IMR-90 (cell line): ENCODE data around the gene CREBBP. TPM values are rescaled to one million over a fixed set of nuclear protein-coding genes. Genes with fewer than 3 reads are reported as not detected.
A peak's percentile ranks its signal among the peaks of the same experiment; 100 is the strongest.

Experiments used
- ATAC-seq: fragments of 200-7000 bp; cut with Tn5 transposase; 2 replicates; pipeline ENCODE4 v1.9.1; 2020; ENCODE audit warnings: low read depth, mild to moderate bottlenecking, moderate library complexity
- BruUV-seq: library from RNA; stranded (reverse); fragments of 400-500 nt; replicated peaks from 2 replicates; lab custom pipeline; 2021; lab: Mats Ljungman, UMichigan
- CTCF ChIA-PET: fragments of 300-600 bp; formaldehyde crosslinking; extraction: SDS; loops from one replicate; lab custom pipeline; 2021; ENCODE audit warnings: antibody characterized with exemption; lab: Yijun Ruan, JAX
- POLR2A ChIA-PET: fragments of 300-600 bp; sonication (Branson Sonifier 250); formaldehyde crosslinking; loops from one replicate; lab custom pipeline; 2022; ENCODE audit warnings: antibody characterized with exemption; ENCODE audit not compliant: unreplicated experiment; lab: Charles Lee
- DNase-seq: peaks from one replicate; pipeline ENCODE4 v3.0.0; 2013
- H2AFZ ChIP-seq: replicated peaks from 2 replicates; pipeline ENCODE3; 2013; ENCODE audit warnings: low read length, mild to moderate bottlenecking; ENCODE audit not compliant: poor library complexity
- H2AK5ac ChIP-seq: 2 replicates; pipeline ENCODE4 v1.6.1; 2013; ENCODE audit warnings: low read depth, low read length, inconsistent platforms
- H2AK9ac ChIP-seq: replicated peaks from 2 replicates; pipeline ENCODE3; 2013; ENCODE audit warnings: mild to moderate bottlenecking, low read depth, low read length, moderate library complexity; ENCODE audit not compliant: poor library complexity
- H2BK120ac ChIP-seq: 2 replicates; pipeline ENCODE4 v1.6.1; 2013; ENCODE audit warnings: low read depth, low read length, inconsistent platforms
- H2BK15ac ChIP-seq: 3 replicates; pipeline ENCODE4 v1.6.1; 2013; ENCODE audit warnings: low read depth, low read length, inconsistent platforms
- H2BK20ac ChIP-seq: 2 replicates; pipeline ENCODE4 v1.6.1; 2013; ENCODE audit warnings: low read depth, mild to moderate bottlenecking, inconsistent platforms, low read length, moderate library complexity
- H2BK5ac ChIP-seq: 2 replicates; pipeline ENCODE4 v1.6.1; 2013; ENCODE audit warnings: mild to moderate bottlenecking, low read depth, low read length, inconsistent platforms; ENCODE audit not compliant: poor library complexity, severe bottlenecking
- H3K14ac ChIP-seq: replicated peaks from 2 replicates; pipeline ENCODE4 v1.6.1; 2013; ENCODE audit warnings: low read depth, low read length, inconsistent platforms
- H3K18ac ChIP-seq: 2 replicates; pipeline ENCODE4 v1.6.1; 2013; ENCODE audit warnings: low read depth, low read length, control low read depth
- H3K23ac ChIP-seq: 2 replicates; pipeline ENCODE4 v1.6.1; 2013; ENCODE audit warnings: low read depth, low read length, inconsistent platforms
- H3K27ac ChIP-seq: 2 replicates; pipeline ENCODE4 v1.5.1; 2013; ENCODE audit warnings: mild to moderate bottlenecking, control low read depth, low read length; ENCODE audit not compliant: insufficient read depth
- H3K27me3 ChIP-seq: 2 replicates; pipeline ENCODE4 v1.6.1; 2013; ENCODE audit warnings: low read length; ENCODE audit not compliant: control insufficient read depth, insufficient read depth
- H3K36me3 ChIP-seq: 2 replicates; pipeline ENCODE4 v1.6.1; 2013; ENCODE audit warnings: low read length, mixed read lengths; ENCODE audit not compliant: control insufficient read depth, insufficient read depth
- H3K4ac ChIP-seq: 2 replicates; pipeline ENCODE4 v1.6.1; 2013; ENCODE audit warnings: low read depth, low read length, inconsistent platforms
- H3K4me1 ChIP-seq: 2 replicates; pipeline ENCODE4 v1.6.1; 2013; ENCODE audit warnings: low read length, mixed read lengths; ENCODE audit not compliant: control insufficient read depth, insufficient read depth
- H3K4me2 ChIP-seq: 2 replicates; pipeline ENCODE4 v1.6.1; 2013; ENCODE audit warnings: low read depth, mild to moderate bottlenecking, control low read depth, low read length, moderate library complexity
- H3K4me3 ChIP-seq: 2 replicates; pipeline ENCODE4 v1.5.1; 2013; ENCODE audit warnings: low read depth, mild to moderate bottlenecking, control low read depth, low read length, moderate library complexity; ENCODE audit not compliant: insufficient read depth
- H3K56ac ChIP-seq: 2 replicates; pipeline ENCODE4 v1.6.1; 2013; ENCODE audit warnings: low read length, inconsistent platforms; ENCODE audit not compliant: insufficient read depth; ENCODE audit errors: extremely low read depth
- H3K79me1 ChIP-seq, 2 experiments: 2 replicates each; pipeline ENCODE4 v1.6.1; 2013; ENCODE audit warnings: low read length in 2 of 2, inconsistent platforms in 1 of 2, low read depth in 1 of 2
- H3K9ac ChIP-seq: 2 replicates; pipeline ENCODE4 v1.6.1; 2013; ENCODE audit warnings: low read depth, low read length, control low read depth
- H3K9me1 ChIP-seq: 2 replicates; pipeline ENCODE4 v1.6.1; 2013; ENCODE audit warnings: low read length, inconsistent platforms; ENCODE audit not compliant: insufficient read depth
- H3K9me3 ChIP-seq: 2 replicates; pipeline ENCODE4 v1.6.1; 2013; ENCODE audit warnings: low read length; ENCODE audit not compliant: control insufficient read depth, insufficient read depth
- H4K20me1 ChIP-seq: 2 replicates; pipeline ENCODE4 v1.6.1; 2013; ENCODE audit warnings: low read length, inconsistent platforms; ENCODE audit not compliant: insufficient read depth
- H4K5ac ChIP-seq: 2 replicates; pipeline ENCODE4 v1.6.1; 2013; ENCODE audit warnings: mild to moderate bottlenecking, low read depth, low read length, control low read depth
- H4K8ac ChIP-seq, 2 experiments: 2 replicates each; pipeline ENCODE4 v1.6.1; 2013; ENCODE audit warnings: low read depth in 2 of 2, low read length in 2 of 2, control low read depth in 1 of 2, inconsistent platforms in 1 of 2
- H4K91ac ChIP-seq: 2 replicates; pipeline ENCODE4 v1.6.1; 2013; ENCODE audit warnings: low read depth, low read length, inconsistent platforms; ENCODE audit not compliant: insufficient read depth
- BHLHE40 ChIP-seq: fragments of 150-350 bp; IDR thresholded peaks from 2 replicates; pipeline ENCODE4 v1.6.1; 2016; ENCODE audit warnings: mild to moderate bottlenecking, low read depth, low read length
- CEBPB ChIP-seq: IDR thresholded peaks from 2 replicates; pipeline ENCODE4 v1.6.1; 2012; ENCODE audit warnings: low read depth, low read length, improper control_type of control experiment
- CHD1 ChIP-seq: IDR thresholded peaks from 2 replicates; pipeline ENCODE4 v1.6.1; 2012; ENCODE audit warnings: low read depth, low read length, improper control_type of control experiment
- CTCF ChIP-seq: conservative IDR thresholded peaks from 2 replicates; pipeline ENCODE4 v1.5.1; 2012; ENCODE audit warnings: mild to moderate bottlenecking, low read depth, low read length, improper control_type of control experiment
- ELK1 ChIP-seq: fragments of 150-350 bp; IDR thresholded peaks from 2 replicates; pipeline ENCODE4 v1.6.1; 2016; ENCODE audit warnings: low read depth, mild to moderate bottlenecking, low read length, moderate library complexity, borderline replicate concordance
- FOS ChIP-seq: fragments of 150-350 bp; IDR thresholded peaks from 2 replicates; pipeline ENCODE4 v1.6.1; 2016; ENCODE audit warnings: low read depth, low read length
- MAFK ChIP-seq: IDR thresholded peaks from 2 replicates; pipeline ENCODE4 v1.6.1; 2012; ENCODE audit warnings: low read depth, low read length, improper control_type of control experiment
- MAZ ChIP-seq: IDR thresholded peaks from 2 replicates; pipeline ENCODE4 v1.6.1; 2012; ENCODE audit warnings: low read depth, mild to moderate bottlenecking, low read length, improper control_type of control experiment, moderate library complexity, borderline replicate concordance
- MXI1 ChIP-seq: IDR thresholded peaks from 2 replicates; pipeline ENCODE4 v1.6.1; 2012; ENCODE audit warnings: low read depth, mild to moderate bottlenecking, low read length, moderate library complexity, borderline replicate concordance
- NFE2L2 ChIP-seq: fragments of 150-350 bp; IDR thresholded peaks from 2 replicates; pipeline ENCODE4 v1.6.1; 2016; ENCODE audit warnings: low read depth, mild to moderate bottlenecking, low read length
- POLR2A ChIP-seq: IDR thresholded peaks from 2 replicates; pipeline ENCODE4 v1.6.1; 2012; ENCODE audit warnings: mild to moderate bottlenecking, low read depth, low read length
- RAD21 ChIP-seq: IDR thresholded peaks from 2 replicates; pipeline ENCODE4 v1.6.1; 2012; ENCODE audit warnings: low read length, improper control_type of control experiment
- RCOR1 ChIP-seq: IDR thresholded peaks from 2 replicates; pipeline ENCODE4 v1.6.1; 2012; ENCODE audit warnings: mild to moderate bottlenecking, low read length, improper control_type of control experiment; ENCODE audit not compliant: insufficient replicate concordance
- RFX5 ChIP-seq: IDR thresholded peaks from 2 replicates; pipeline ENCODE4 v1.8.0; 2012; ENCODE audit warnings: low read depth, mild to moderate bottlenecking, low read length, moderate library complexity
- SMC3 ChIP-seq: fragments of 150-350 bp; IDR thresholded peaks from 2 replicates; pipeline ENCODE4 v1.6.1; 2016; ENCODE audit warnings: low read depth, mild to moderate bottlenecking, antibody characterized with exemption, low read length, moderate library complexity
- USF2 ChIP-seq: fragments of 150-350 bp; IDR thresholded peaks from 2 replicates; pipeline ENCODE4 v1.6.1; 2017; ENCODE audit warnings: mild to moderate bottlenecking, antibody characterized with exemption, low read length, low read depth
- WGBS, 2 experiments: methylation state at CpG; one replicate each; pipeline versions ENCODE4 v1.1.5 to v1.1.7; 2013; ENCODE audit warnings: missing lambda C conversion rate in 2 of 2; ENCODE audit not compliant: insufficient read length in 1 of 2; ENCODE audit errors: extremely low coverage in 2 of 2; 5-methylcytosine and 5-hydroxymethylcytosine counted together
- dilution Hi-C: fragments of 300-500 bp; cut with HindIII; formaldehyde crosslinking; loops from one replicate; pipeline ENCODE4 v1.14.3; 2018; ENCODE audit warnings: low sequenced_read_pairs; ENCODE audit not compliant: unreplicated experiment
- in situ Hi-C: fragments of 300-500 bp; cut with MboI; formaldehyde crosslinking; loops from 3 replicates; pipeline ENCODE4 v1.14.3; 2019; ENCODE audit warnings: low sequenced_read_pairs, inconsistent platforms, mixed read lengths
- intact Hi-C: fragments of 100-400 bp; cut with micrococcal nuclease; formaldehyde crosslinking; loops from 2 replicates; pipeline ENCODE4 v1.10.0; 2022
- polyA plus RNA-seq, 3 experiments: library from polyadenylated mRNA; depleted of rRNA; stranded (reverse); fragments of >200 nt; gene quantifications; 2 replicates each; pipeline ENCODE4 v1.2.3, GENCODE V29; 2012; ENCODE audit warnings: low replicate concordance in 1 of 3
- total RNA-seq: library from RNA; depleted of rRNA; stranded (reverse); fragments of >200 nt; gene quantifications from 2 replicates; pipeline ENCODE4 v1.2.3, GENCODE V29; 2012

CREBBP gene
- total and polyA plus RNA-seq, 2 of the 4 experiments (the other 2 are of a cell fraction) = 7.3 to 12.5 TPM

- TF ChIP-seq BHLHE40 (no peak), CTCF (no peak), ELK1 (no peak), MXI1 (no peak), USF2 (no peak), SMC3 (no peak), NFE2L2 (no peak), POLR2A (no peak), FOS (no peak), MAFK (no peak), CEBPB (no peak), RAD21 (no peak), MAZ (no peak), CHD1 (no peak), RCOR1 (no peak), RFX5 (no peak)
- no peaks in the 10 kb centered on the region for H3K27me3 ChIP-seq
- no peak overlapping the region for H4K8ac ChIP-seq
- in situ Hi-C loops = no loop called here
- no peak overlapping the region for H2BK20ac ChIP-seq
- no peak overlapping the region for H4K91ac ChIP-seq
- H3K4me1 ChIP-seq = peaks cover 5% of the 10 kb centered on the region; the same call in 1 of the 2 replicates
- H2BK5ac ChIP-seq = no peak overlapping the region
- ChIA-PET POLR2A (no interaction called here), CTCF (no interaction called here)
- WGBS, 2 experiments = no CpG with 5 or more reads among the region's 3 CpGs
- H3K4ac ChIP-seq = no peak overlapping the region
- H4K5ac ChIP-seq = no peak overlapping the region
- H2AK5ac ChIP-seq = no peak overlapping the region
- peak overlapping the region; percentile 72 for H2AK9ac ChIP-seq
- H3K27ac ChIP-seq = no peak overlapping the region
- H3K9ac ChIP-seq = no peak overlapping the region
- dilution Hi-C loops = no loop called here
- no peak overlapping the region for H3K23ac ChIP-seq
- H3K4me2 ChIP-seq = no peak overlapping the region
- ATAC-seq (no peak), DNase-seq (no peak)
- H2AFZ ChIP-seq = no peak overlapping the region
- H4K20me1 ChIP-seq = peaks cover 24% of the 10 kb centered on the region
- H3K9me1 ChIP-seq = peaks cover 1% of the 10 kb centered on the region
- H3K4me3 ChIP-seq = no peak overlapping the region
- no peak overlapping the region for H2BK120ac ChIP-seq
- H2BK15ac ChIP-seq = no peak overlapping the region
- no peak overlapping the region for H3K56ac ChIP-seq
- H3K18ac ChIP-seq = no peak overlapping the region
- no TSS peak for BruUV-seq
- H3K36me3 ChIP-seq = no peaks in the 10 kb centered on the region; the same call in 1 of the 2 replicates
- H3K79me1 ChIP-seq = peaks cover 4 to 28% of the 10 kb centered on the region in 2 experiments
- H3K14ac ChIP-seq = no peak overlapping the region
- no peaks in the 10 kb centered on the region for H3K9me3 ChIP-seq
- intact Hi-C loops = no loop called here
These were observed 2.0 kb upstream of the CREBBP start for GRCh38 chr16:3882531-3882930.
